Erythroblast (primary cell): ENCODE data around the gene FBXO8.

Experiments
- DNase-seq, 2 experiments: peaks; one replicate each; lab custom pipeline; 2025; lab: John Stamatoyannopoulos, UW
- GATA1 ChIP-seq: IDR thresholded peaks from 2 replicates; pipeline ENCODE4 v1.6.1; 2011; ENCODE audit warnings: low read depth, mild to moderate bottlenecking, control low read depth, low read length, moderate library complexity
- POLR2A ChIP-seq: IDR thresholded peaks from 2 replicates; pipeline ENCODE4 v1.6.1; 2011; ENCODE audit warnings: mild to moderate bottlenecking, low read length

The FBXO8 gene, protein sequence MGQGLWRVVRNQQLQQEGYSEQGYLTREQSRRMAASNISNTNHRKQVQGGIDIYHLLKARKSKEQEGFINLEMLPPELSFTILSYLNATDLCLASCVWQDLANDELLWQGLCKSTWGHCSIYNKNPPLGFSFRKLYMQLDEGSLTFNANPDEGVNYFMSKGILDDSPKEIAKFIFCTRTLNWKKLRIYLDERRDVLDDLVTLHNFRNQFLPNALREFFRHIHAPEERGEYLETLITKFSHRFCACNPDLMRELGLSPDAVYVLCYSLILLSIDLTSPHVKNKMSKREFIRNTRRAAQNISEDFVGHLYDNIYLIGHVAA

DNA sequence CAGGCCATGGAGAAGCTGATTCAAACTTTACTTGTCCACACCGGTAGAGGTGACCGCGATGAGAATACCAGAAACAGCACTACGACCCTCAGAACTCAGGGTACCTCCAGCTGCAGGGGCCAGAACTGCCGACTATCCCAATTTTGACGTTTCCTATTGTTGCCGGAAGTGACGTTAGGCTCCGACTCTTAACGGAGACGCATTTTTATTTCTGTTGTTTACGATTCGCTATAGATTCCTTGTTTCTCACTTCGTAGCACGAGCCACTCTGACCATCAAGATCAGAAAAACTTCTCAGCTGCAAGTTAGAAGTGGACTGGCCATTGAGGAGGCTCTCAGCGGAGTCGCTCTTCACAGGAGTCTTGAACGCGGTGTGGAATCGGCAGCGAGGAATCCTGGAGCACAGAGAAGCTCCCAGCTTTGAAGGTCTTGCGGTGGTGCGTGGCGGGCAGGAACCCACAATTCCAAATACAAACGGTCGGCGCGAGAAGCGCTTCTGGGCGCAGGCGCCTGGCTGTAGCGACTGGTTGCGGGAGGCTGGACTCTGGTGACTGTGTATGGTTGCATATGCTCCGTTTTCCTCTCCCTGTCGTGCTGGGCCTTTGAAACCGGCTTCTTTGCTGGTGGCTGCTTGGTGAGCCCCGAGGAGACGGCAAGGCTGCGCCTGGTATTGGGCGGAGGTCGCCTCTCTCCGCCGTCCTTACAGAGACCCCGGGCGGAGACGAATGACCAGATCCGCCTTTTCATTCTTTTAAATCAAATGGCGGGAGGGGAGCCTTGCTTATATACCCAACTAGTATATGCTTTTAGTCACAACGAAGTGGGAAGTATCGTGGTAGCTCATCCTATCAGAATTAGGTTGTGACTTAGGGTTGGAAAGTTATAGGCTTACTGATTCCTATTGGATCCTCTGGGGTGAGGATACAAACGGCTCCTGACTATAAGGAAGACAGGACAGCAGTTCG lies at the start of gene FBXO8, which contains the start of gene CEP44:
FBXO8 (minus strand) TSS at position 161 of the 965 bp plus-strand sequence. CDS start 20,575 bp downstream, outside the sequence.
CEP44 (plus strand) TSS at position 405 of the 965 bp plus-strand sequence. CDS start 15,211 bp downstream, outside the sequence.
- DNase-seq: peak; percentile 91 to 95
- TF ChIP-seq POLR2A: peak; percentile 91
- no peak for TF ChIP-seq GATA1

DNA sequence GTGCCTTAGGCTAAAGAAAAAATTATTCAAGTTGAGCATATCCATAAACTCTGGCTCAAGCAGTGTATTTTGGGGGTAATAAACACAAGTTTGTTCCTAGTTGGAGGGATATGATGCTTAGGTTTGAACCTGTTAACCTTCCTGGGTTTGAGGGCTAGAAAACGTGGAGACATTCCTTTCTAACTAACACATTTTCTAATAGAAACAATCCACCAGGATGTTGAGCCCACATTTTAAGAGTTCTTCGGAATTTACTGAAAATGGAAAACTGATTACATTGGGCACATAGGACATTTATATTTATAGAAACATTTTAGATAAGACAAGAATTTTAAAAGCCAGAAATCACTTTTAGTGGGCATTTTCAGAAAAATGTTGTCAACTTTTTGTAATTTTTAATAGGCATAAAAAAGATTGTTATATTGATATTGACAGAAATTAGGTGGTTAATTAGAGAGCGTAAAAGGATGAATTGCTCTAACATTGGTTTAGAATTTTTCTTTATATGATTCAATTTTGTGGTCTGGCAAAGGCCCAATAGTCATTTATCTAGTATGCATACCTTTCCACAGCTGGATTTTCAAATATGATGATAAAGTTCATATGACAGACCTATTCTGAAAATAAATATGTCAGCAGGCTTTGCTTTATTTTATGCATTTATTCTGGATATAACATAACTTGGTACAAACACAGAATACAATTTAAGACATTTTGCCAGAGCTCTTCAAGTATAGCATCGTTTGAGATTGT lies 49.5 kb upstream of the FBXO8 start:
- no peak for TF ChIP-seq POLR2A
- no peak for TF ChIP-seq GATA1
- no peak for DNase-seq

DNA sequence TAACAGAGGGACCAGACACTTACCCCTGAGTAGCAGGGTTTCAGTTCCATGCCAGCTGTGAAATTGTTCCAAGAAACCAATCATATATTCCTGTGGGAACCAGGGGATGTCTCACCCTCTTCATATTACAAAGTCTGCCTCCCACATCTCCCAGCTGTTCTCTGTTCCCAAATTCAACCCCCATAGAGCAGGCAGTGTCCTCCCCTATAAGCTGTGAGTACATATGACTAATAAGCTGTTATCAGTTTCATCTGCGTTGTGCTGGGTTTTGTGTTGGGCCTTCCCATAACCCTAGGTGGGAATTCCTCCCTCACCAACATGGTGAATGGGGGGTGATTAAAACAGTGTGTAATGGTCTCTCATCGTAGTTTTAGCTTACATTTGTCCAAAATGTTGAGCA lies 41.3 kb upstream of the FBXO8 start:
- DNase-seq: no peak
- TF ChIP-seq POLR2A (no peak), GATA1 (no peak)

DNA sequence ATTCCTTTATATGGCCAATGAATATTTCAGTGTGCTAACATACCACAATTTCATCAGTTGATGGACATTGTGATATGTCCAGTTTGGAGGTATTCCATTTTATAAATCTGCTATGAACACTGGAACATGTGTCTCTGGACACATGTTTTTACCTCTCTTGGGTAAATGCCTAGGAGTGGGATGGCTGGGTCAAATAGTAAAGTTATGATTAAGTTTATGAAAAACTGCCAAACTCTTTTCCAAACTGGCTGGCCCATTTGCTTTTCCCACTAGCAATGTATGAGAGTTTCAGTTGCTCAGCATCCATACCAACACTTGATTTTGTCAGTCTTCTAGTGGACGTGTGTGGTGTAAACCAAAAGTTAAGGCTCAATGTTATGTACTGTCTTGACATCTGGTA lies 40.8 kb upstream of the FBXO8 start:
- DNase-seq: no peak
- no peak for TF ChIP-seq POLR2A
- TF ChIP-seq GATA1: no peak

DNA sequence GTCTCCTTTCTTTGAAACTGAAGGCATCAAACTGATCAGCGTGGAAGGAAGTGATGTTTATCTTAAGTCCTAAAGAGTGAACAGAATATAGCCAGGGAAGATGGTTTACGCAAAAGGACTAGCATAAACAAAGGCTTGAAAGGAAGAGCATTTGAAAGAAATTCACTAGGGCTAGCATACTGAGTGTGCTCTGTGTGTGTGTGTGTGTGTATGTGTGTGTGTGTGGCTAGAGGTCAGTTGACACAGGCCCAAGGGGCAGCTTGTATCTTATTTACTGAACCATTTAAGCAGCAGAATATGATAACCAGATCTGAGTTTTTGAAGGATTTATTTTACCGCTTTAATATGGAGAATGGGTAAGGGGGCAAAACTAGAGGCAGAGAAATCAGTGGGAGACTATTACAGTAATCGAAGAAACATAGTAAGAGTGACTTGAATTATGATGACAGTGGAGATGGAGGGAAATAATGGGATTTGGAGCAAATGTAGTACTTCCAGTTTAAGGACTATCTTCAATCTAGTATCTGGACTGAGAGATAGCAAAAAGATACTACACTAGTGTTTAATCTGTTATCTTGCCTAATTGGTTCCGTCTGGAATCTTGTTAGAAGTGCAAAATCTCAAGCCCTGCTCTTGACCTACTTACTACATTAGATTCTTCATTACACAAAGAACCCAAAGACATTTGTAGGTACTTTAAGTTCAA lies 37.2 kb upstream of the FBXO8 start:
- TF ChIP-seq POLR2A (no peak), GATA1 (no peak)
- DNase-seq: peak in 1 of 2 experiments; percentile 24

DNA sequence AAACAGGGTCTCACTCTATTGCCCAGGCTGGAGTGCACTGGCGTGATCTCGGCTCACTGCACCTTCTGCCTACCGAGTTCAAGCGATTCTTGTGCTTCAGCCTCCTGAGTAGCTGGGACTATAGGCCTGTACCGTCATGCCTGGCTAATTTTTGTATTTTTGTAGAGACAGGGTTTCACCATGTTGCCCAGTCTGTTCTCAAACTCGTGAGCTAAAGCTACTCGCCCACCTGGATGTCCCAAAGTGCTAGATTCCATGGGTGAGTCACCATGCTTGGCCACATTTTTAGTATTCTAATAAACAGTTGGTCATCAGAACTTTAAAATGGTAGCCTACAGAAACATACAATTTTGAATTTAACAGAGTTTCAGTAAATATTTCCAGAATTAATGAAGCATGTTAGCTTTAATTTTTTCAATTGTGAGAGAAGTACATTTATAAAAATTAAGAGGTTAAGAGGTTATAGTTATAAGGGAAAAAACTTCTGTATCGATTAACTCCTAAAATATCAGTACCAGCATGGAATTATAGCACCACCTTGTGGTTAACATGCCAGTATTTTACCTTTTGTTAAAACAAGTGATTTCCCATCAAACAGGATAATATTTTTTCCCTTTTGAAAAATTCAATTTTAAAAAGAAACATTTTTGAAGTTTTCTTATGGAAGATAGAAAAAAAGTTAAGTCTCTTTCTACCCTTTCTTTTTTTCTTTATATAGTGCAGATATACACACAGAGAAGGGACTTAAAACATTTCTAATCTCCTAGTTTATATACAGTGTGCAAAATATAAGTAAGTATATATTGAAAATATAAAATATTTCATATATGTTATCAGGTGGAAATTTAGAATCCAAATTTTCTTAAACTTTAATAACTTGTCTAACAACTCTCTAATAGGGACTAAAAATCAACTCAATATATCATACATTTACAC lies 35.6 kb upstream of the FBXO8 start:
- TF ChIP-seq POLR2A (no peak), GATA1 (no peak)
- peak; percentile 59 to 74 for DNase-seq

DNA sequence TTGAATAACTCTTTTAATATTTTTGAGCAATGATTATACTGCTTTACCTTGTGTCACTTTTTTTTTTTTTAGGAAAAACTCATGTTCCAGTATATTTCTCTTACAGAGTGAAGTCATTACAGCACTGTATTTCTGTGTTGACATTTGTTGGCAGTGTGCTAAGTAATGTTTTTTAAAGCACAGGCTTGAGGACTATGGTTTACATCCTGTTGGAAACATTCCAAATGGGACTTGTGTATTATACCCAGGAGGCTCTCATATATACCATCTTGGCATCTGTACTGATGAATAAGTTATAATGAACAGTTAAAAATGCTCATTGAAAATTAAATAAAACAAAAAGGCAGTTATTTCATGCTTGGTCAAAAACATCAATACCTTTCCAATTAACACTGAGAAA lies 34.1 kb upstream of the FBXO8 start:
- no peak for TF ChIP-seq GATA1
- no peak for TF ChIP-seq POLR2A
- no peak for DNase-seq

DNA sequence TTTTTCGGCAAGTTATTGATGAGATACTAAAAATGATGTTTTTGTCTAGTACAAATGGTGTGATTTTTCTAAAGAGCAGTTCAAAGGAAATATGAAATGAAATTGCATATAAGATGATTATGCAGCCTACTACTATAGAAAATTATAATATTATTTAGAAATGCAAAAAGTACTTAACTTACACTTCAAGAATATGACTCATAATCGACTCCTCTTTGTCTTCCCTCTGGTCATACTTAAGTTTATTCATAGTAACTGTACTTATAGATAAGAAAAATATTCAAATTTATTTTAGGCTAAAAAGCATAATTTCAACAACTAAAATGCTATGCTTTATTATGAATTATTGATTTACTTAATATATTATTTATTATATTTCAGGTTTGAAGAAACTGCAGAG lies 33.5 kb upstream of the FBXO8 start:
- no peak for DNase-seq
- TF ChIP-seq POLR2A: no peak
- no peak for TF ChIP-seq GATA1

DNA sequence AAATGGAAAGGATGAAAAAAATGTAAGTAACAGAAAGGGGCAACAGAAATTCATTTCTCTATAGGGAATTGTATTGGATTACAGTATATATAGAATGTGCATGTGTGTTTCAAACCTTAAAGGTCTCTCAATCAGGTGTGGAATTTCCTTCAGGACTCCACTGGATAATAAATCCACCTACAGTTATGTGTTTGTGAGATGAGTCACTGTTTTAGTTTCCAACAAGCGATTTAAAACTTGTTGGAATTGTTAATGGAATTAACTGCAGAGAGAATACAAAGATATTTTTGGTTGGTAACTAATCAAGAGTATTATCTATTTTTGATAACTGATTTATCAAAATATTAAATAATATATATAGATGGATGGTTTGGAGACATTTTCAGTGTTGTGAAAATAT lies 33.1 kb upstream of the FBXO8 start:
- no peak for DNase-seq
- TF ChIP-seq POLR2A: no peak
- no peak for TF ChIP-seq GATA1

DNA sequence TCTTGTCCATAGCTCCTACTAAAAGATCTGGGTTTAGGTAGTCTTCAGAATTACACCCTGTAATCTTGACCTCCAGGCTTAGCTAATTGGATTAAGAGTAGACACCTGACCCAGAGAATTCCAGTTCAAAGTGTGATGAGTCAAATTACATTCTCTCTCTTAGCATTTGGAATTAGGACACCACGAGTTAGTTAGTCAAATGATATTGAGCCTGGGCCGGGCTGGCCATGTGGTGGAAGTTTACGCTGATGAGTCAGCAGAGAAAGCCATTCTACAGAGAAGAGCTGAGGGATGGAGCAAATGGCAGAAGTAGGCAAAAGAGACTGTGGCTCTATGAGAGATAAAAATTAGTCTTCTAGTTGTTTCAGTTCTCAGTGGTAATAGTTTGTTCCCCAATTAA lies 31.3 kb upstream of the FBXO8 start:
- peak in 1 of 2 experiments; percentile 6 for DNase-seq

DNA sequence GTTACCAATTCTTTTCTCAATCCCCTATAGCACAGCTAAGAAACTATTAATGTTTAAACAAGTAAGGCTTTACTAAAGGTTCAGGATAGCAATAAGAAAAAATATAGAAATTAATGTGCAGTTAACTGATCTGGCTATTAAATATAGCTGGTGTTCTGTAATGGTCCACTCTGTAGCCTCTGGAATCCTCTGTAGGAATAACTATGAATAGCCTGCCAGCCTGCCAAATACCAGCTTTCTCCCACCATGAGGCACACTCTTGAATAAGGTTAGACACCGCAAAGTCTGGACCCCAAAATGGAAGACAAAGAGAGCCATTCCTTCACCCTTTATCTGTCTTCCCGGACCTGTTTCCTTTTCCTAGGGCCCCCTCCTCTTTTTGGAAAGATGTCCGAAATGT lies 30.8 kb upstream of the FBXO8 start:
- no peak for DNase-seq

More for the DNA sequence above, 31.3 kb upstream of the FBXO8 start:
- TF ChIP-seq GATA1 (no peak), POLR2A (no peak)

DNA sequence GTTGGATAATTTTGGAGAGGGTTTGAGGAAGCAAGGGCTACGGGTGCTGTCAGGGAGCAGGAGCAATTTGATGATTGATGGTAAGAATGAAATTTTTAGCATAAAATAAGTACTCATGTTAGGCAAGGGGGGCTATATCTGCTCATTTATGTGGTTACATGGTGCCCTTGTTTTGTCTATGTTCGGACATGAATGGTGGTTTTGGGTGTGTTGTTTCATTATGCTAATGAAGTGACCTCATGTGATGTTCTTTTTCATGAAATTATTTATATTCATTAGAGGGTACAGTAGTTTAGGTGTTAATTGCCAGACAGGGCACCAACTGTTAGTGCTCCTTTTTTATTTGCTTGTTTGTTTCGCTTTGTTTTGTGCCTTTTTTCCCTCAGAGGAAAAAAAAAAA lies 29.5 kb upstream of the FBXO8 start:
- DNase-seq: no peak
- TF ChIP-seq GATA1 (no peak), POLR2A (no peak)

More for the DNA sequence above, 30.8 kb upstream of the FBXO8 start:
- TF ChIP-seq POLR2A (no peak), GATA1 (no peak)
